Measurements from ENCODE around the gene EXOG. TPM values are rescaled to one million over a fixed set of nuclear protein-coding genes. Genes with fewer than 3 reads are reported as not detected.

EXOG gene
- total RNA-seq, 1 donor from 2014 or later, result 26.2 TPM

DNA sequence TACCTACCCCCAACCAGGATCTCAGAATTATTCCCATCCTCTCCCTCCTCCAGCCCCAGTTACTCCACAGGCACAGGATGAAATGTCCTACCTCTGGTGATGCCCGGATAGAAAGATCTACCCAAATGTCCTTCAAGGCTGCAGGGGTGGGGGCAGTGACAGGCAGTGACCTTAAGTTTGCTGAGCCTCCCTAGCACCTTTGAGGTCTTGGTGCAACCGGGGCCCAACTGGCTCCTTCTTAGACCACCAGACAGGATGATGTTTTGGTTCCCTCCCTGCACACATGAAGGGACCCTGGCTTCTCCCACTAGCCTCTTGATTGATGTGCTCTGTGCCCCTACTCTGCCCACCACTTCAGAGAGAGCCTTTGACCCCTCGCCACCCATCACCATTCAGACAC is 36.4 kb downstream of the EXOG start:
- H3K9me3 Mint-ChIP-seq, result peaks cover 3% of the 10 kb centered on the region
- DNase-seq (ENCODE audit: low read depth, low spot score), result no peak
- H3K4me1 Mint-ChIP-seq, result peaks cover 5% of the 10 kb centered on the region
- H3K27ac Mint-ChIP-seq (ENCODE audit: unreplicated experiment), result no peak overlapping the region
- no peak overlapping the region for H3K4me3 Mint-ChIP-seq
- H3K27me3 Mint-ChIP-seq (ENCODE audit: low read depth), result no peaks in the 10 kb centered on the region
- H3K36me3 Mint-ChIP-seq (ENCODE audit: low read depth), result peaks cover 33% of the 10 kb centered on the region
- TF ChIP-seq CTCF (conservative IDR thresholded peaks at IDR 0.05), result no peak

- Mint-ChIP-seq H3K27me3 (ENCODE audit: low read depth) (no peaks in the 10 kb centered on the region), H3K4me1 (peaks cover 5% of the 10 kb centered on the region), H3K4me3 (no peak overlapping the region), H3K9me3 (peaks cover 3% of the 10 kb centered on the region), H3K27ac (ENCODE audit: unreplicated experiment) (no peak overlapping the region), H3K36me3 (ENCODE audit: low read depth) (peaks cover 24% of the 10 kb centered on the region)
- DNase-seq (ENCODE audit: low read depth, low spot score), result no peak
- no peak for TF ChIP-seq CTCF (conservative IDR thresholded peaks at IDR 0.05)
Observed at GRCh38 chr3:38533285-38533976, 37.3 kb downstream of the EXOG start.

GRCh38 chr3:38534180-38534579 is 38.0 kb downstream of the EXOG start:
- Mint-ChIP-seq H3K9me3 (peaks cover 3% of the 10 kb centered on the region), H3K36me3 (ENCODE audit: low read depth) (peaks cover 24% of the 10 kb centered on the region), H3K27ac (ENCODE audit: unreplicated experiment) (no peak overlapping the region), H3K4me1 (peaks cover 5% of the 10 kb centered on the region), H3K4me3 (no peak overlapping the region), H3K27me3 (ENCODE audit: low read depth) (no peaks in the 10 kb centered on the region)
- no peak for DNase-seq (ENCODE audit: low read depth, low spot score)
- no peak for TF ChIP-seq CTCF (conservative IDR thresholded peaks at IDR 0.05)

DNA sequence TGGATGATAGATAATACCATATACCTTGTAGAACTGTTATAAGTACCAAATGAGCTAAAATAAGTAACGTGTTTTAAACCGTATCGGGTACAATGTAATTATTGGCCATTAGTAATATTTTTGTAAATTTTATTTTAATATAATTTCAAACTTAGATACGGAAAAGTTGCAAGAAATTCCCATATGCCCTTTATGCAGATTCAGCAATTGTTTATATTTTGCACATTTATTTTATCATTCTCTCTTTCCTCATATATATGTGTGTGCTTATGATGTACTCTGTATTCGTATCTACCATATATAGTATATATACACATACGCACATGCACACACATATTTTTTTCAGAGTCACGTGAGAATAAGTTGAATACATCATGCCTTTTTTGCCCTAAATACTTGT is 38.5 kb downstream of the EXOG start:
- Mint-ChIP-seq H3K4me3 (no peak overlapping the region), H3K36me3 (ENCODE audit: low read depth) (peaks cover 23% of the 10 kb centered on the region), H3K4me1 (peaks cover 5% of the 10 kb centered on the region), H3K9me3 (peaks cover 3% of the 10 kb centered on the region), H3K27ac (ENCODE audit: unreplicated experiment) (no peak overlapping the region), H3K27me3 (ENCODE audit: low read depth) (no peaks in the 10 kb centered on the region)
- DNase-seq (ENCODE audit: low read depth, low spot score), result no peak
- TF ChIP-seq CTCF (conservative IDR thresholded peaks at IDR 0.05), result no peak

DNA sequence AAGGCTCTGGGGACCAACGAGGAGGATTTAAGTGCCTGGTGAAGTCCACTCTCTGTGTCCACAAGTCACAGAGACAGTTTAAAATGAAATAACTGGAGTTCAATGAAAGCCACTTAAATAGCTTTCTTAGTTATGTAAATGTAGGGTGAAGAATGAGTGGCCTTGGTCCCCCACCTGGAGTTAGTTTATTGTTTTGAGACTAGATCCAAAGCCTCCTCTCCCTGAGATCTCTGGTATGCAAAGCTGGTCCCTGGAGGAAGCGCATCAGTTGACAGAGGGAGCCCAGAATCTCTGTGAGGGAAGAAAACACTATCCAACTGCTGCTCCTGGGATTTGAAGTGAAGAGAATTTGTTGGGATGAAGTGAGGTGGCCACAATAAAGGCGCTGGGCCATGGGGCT is 40.5 kb downstream of the EXOG start:
- TF ChIP-seq CTCF (conservative IDR thresholded peaks at IDR 0.05), result no peak
- Mint-ChIP-seq H3K36me3 (ENCODE audit: low read depth) (peaks cover 22% of the 10 kb centered on the region), H3K27me3 (ENCODE audit: low read depth) (no peaks in the 10 kb centered on the region), H3K9me3 (peaks cover 3% of the 10 kb centered on the region), H3K4me1 (peaks cover 5% of the 10 kb centered on the region), H3K4me3 (no peak overlapping the region), H3K27ac (ENCODE audit: unreplicated experiment) (no peak overlapping the region)
- no peak for DNase-seq (ENCODE audit: low read depth, low spot score)
